Measurements from ENCODE around the gene ANKAR.
"Not testable (repeated sequence)": the region's sequence is repeated elsewhere in the genome, so short reads cannot be mapped to it uniquely, and the experiment has no call there.

Gene ANKAR

GRCh38 chr2:189674374-189675112 is at the start of gene ANKAR:
TSS of gene ANKAR (plus strand) at chr2:189674670. CDS start at chr2:189676491, 1,821 bp downstream.
- peak; percentile 77 to 84 for DNase-seq

- no peak for DNase-seq
Measured at GRCh38 chr2:189625636-189626035, 48.8 kb upstream of the ANKAR start.

GRCh38 chr2:189627789-189628188 is 46.7 kb upstream of the ANKAR start:
- DNase-seq, result no peak

- DNase-seq, result peak in 1 of 2 experiments; percentile 9
Measured at GRCh38 chr2:189628817-189629530, 45.5 kb upstream of the ANKAR start.

- no peak for DNase-seq
Measured at GRCh38 chr2:189629531-189630453, 44.7 kb upstream of the ANKAR start.

GRCh38 chr2:189631849-189632248 is 42.6 kb upstream of the ANKAR start:
- DNase-seq, result no peak

GRCh38 chr2:189633392-189633811 is 41.1 kb upstream of the ANKAR start:
- DNase-seq, result peak; percentile 4 to 25

GRCh38 chr2:189635353-189635752 is 39.1 kb upstream of the ANKAR start:
- DNase-seq, result no peak

- no peak for DNase-seq
Measured at GRCh38 chr2:189638301-189639006, 36.0 kb upstream of the ANKAR start.

- no peak for DNase-seq
Measured at GRCh38 chr2:189639007-189639609, 35.4 kb upstream of the ANKAR start.

GRCh38 chr2:189641002-189641401 is 33.5 kb upstream of the ANKAR start:
- no peak for DNase-seq

- DNase-seq, result no peak
Measured at GRCh38 chr2:189641590-189641989, 32.9 kb upstream of the ANKAR start.

- DNase-seq, result no peak
Measured at GRCh38 chr2:189646521-189646920, 27.9 kb upstream of the ANKAR start.

GRCh38 chr2:189648846-189649509 is 25.5 kb upstream of the ANKAR start:
- DNase-seq, result peak in 1 of 2 experiments; percentile 15

- no peak for DNase-seq
Measured at GRCh38 chr2:189651284-189651683, 23.2 kb upstream of the ANKAR start.

- not testable (repeated sequence) for DNase-seq
Measured at GRCh38 chr2:189653464-189653863, 21.0 kb upstream of the ANKAR start.

GRCh38 chr2:189654641-189655040 is 19.8 kb upstream of the ANKAR start:
- no peak for DNase-seq

GRCh38 chr2:189657867-189658266 is 16.6 kb upstream of the ANKAR start:
- peak in 1 of 2 experiments; percentile 7 for DNase-seq

GRCh38 chr2:189658306-189659212 is 15.9 kb upstream of the ANKAR start:
- peak in 1 of 2 experiments; percentile 9 for DNase-seq

GRCh38 chr2:189659734-189660133 is 14.7 kb upstream of the ANKAR start:
- no peak for DNase-seq

Measured in AML-193 (cell line).